Glutamatergic neuron (in vitro differentiated cells): ENCODE measurements around the gene MICAL3. TPM values are rescaled to one million over a fixed set of nuclear protein-coding genes. Genes with fewer than 3 reads are reported as not detected.

Experiments
- DNase-seq: peaks from one replicate; pipeline ENCODE4 v3.0.0; 2022
- H3K27ac Mint-ChIP-seq: one replicate; pipeline ENCODE4 v1.8.0; 2020; ENCODE audit warnings: mild to moderate bottlenecking, mixed read lengths, inconsistent platforms; ENCODE audit not compliant: unreplicated experiment
- H3K27me3 Mint-ChIP-seq: one replicate; pipeline ENCODE4 v1.8.0; 2020; ENCODE audit warnings: mild to moderate bottlenecking, moderate library complexity, mixed read lengths, inconsistent platforms; ENCODE audit not compliant: unreplicated experiment
- H3K36me3 Mint-ChIP-seq: one replicate; pipeline ENCODE4 v1.8.0; 2020; ENCODE audit warnings: mild to moderate bottlenecking, mixed read lengths, inconsistent platforms; ENCODE audit not compliant: unreplicated experiment
- H3K4me1 Mint-ChIP-seq: one replicate; pipeline ENCODE4 v1.8.0; 2020; ENCODE audit warnings: mild to moderate bottlenecking, low read depth, mixed read lengths, inconsistent platforms; ENCODE audit not compliant: unreplicated experiment
- H3K4me3 Mint-ChIP-seq: one replicate; pipeline ENCODE4 v1.8.0; 2020; ENCODE audit warnings: mild to moderate bottlenecking, mixed read lengths, inconsistent platforms; ENCODE audit not compliant: unreplicated experiment
- H3K9me3 Mint-ChIP-seq: one replicate; pipeline ENCODE4 v1.8.0; 2020; ENCODE audit warnings: mild to moderate bottlenecking, moderate library complexity, mixed read lengths, inconsistent platforms; ENCODE audit not compliant: unreplicated experiment
- CTCF ChIP-seq: fragments of 200-600 bp; sonication (generic); IDR thresholded peaks from one replicate; pipeline ENCODE4 v1.5.0; 2021; ENCODE audit not compliant: partially characterized antibody, unreplicated experiment
- total RNA-seq: library from RNA; stranded (reverse); fragmentation: NEBNext Ultra II Directional; extraction: Animal tissue kit (Norgen Biotek cat#: 25700); gene quantifications from one replicate; pipeline ENCODE4 v1.2.1, GENCODE V29; 2021; ENCODE audit not compliant: unreplicated experiment

MICAL3 gene
- total RNA-seq, 1 donor from 2014 or later = 132 TPM

GRCh38 chr22:17814084-17814483 lies 210.3 kb downstream of the MICAL3 start:
- Mint-ChIP-seq H3K4me1 (no peaks in the 10 kb centered on the region), H3K9me3 (peaks cover 8% of the 10 kb centered on the region), H3K27me3 (peaks cover 5% of the 10 kb centered on the region), H3K27ac (no peak overlapping the region), H3K36me3 (no peaks in the 10 kb centered on the region), H3K4me3 (no peak overlapping the region)
- TF ChIP-seq CTCF = no peak
- no peak for DNase-seq

DNA sequence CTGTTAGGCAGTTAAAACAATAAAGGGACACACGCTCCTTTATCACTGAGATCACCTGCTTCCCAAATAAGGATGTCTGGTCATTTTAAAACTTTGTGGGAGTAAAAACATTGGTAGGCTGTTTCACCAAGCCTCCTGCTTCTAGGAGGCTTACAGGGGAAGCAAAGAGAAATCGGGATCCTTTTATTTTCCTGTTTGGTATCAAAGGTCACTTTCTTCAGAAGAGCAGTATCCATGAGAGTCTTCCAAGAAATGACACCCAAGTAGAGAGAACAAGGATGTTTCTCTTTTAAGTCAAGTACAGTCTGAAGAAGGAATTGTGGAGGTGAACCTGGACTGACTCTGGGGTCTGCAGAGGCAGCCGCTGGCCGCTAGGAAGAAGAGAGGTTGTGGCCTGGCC lies 213.2 kb downstream of the MICAL3 start:
- no peak for DNase-seq
- no peak overlapping the region for H3K4me3 Mint-ChIP-seq

DNA sequence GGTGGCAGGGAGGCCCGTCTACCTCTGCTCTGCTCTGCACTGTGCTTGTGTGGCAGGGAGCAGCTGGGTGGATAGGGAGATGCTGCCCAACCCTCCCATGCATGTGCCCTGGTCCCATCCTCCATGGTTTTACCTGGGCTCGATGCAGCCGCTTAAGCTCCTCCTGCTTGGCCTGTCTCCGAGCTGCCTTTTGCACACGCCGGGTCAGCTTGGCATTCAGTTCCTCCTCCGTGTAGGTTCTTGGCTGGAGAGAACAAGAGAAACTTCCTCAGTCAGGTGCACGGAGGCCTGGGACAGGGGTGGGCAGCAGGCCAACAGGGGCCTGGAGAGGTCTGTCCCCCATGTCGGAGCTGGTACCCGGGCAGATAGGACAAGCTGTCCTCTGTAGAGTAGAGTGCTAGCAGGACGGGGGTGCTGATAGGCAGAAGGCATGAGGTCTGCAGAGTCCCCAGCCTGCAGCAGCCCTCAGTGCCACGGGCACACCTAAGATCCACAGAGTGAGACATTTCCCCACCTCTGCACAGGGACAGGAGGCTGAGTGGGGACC lies 213.7 kb downstream of the MICAL3 start:
- peaks cover 7% of the 10 kb centered on the region for H3K27me3 Mint-ChIP-seq
- no peak overlapping the region for H3K4me3 Mint-ChIP-seq
- peaks cover 9% of the 10 kb centered on the region for H3K9me3 Mint-ChIP-seq
- no peaks in the 10 kb centered on the region for H3K4me1 Mint-ChIP-seq
- no peak overlapping the region for H3K27ac Mint-ChIP-seq
- H3K36me3 Mint-ChIP-seq = no peaks in the 10 kb centered on the region
- DNase-seq = no peak
- no peak for TF ChIP-seq CTCF

More for the DNA sequence above, 213.2 kb downstream of the MICAL3 start:
- peaks cover 8% of the 10 kb centered on the region for H3K9me3 Mint-ChIP-seq
- no peak for TF ChIP-seq CTCF
- no peaks in the 10 kb centered on the region for H3K36me3 Mint-ChIP-seq
- peaks cover 7% of the 10 kb centered on the region for H3K27me3 Mint-ChIP-seq
- no peaks in the 10 kb centered on the region for H3K4me1 Mint-ChIP-seq
- no peak overlapping the region for H3K27ac Mint-ChIP-seq

DNA sequence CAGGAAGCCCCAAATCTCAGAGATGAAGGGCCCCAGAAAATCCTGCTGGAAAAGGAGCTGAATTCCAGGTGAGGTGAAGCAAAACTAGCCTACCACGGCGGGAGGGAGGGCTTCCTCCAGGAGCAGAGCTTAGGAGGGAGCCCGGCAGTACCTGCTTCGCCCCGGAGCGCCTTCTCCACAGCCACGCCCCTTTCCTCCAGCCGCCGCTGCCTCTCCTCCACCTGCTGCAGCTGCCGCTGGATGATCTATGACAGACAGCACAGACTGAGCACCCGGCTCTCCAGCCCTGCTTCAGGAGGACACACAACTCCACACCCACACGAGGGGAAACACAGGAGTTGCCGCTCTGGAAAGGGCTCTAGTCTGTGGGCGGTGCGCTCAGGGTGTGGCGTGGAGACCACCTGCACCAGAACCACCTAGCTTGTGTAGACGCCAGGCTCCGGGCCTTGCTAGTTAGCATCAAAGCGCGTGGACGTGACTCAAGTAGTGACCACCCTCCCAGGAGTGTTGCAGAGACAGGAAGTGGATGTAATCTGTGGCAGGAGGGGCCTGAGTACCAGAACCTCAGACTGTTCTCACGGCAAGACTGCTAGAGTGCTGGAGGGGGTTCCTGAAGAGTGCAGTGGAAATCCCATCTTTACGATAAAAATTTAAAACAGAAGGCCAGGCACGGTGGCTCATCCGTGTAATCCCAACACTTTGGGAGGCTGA lies 215.5 kb downstream of the MICAL3 start:
- no peak for DNase-seq
- Mint-ChIP-seq H3K27ac (no peak overlapping the region), H3K4me1 (peaks cover 2% of the 10 kb centered on the region), H3K36me3 (no peaks in the 10 kb centered on the region), H3K27me3 (peaks cover 5% of the 10 kb centered on the region), H3K9me3 (peaks cover 8% of the 10 kb centered on the region), H3K4me3 (no peak overlapping the region)
- TF ChIP-seq CTCF = no peak
